SK-N-SH (cell line): ENCODE results near the gene TRAPPC2L. TPM values are rescaled to one million over a fixed set of nuclear protein-coding genes. Genes with fewer than 3 reads are reported as not detected.

Experiments
- CTCF ChIA-PET: fragments of 300-600, 350-600 bp; formaldehyde crosslinking; extraction: SDS; loops from one replicate; lab custom pipeline; 2021; lab: Yijun Ruan, JAX
- POLR2A ChIA-PET: fragments of 350-600 bp; sonication (Branson Sonifier 250); formaldehyde crosslinking; extraction: SDS; loops from one replicate; lab custom pipeline; 2020; ENCODE audit warnings: antibody characterized with exemption, inconsistent platforms; lab: Yijun Ruan, JAX
- DNase-seq: peaks from one replicate; pipeline ENCODE4 v3.0.0; 2012
- H2AFZ ChIP-seq: fragments of 200-600 bp; sonication (generic); 2 replicates; pipeline ENCODE4 v1.8.1; 2016; ENCODE audit warnings: antibody characterized with exemption, mild to moderate bottlenecking, low read depth
- H3F3A ChIP-seq: fragments of 200-600 bp; sonication (generic); replicated peaks from 2 replicates; pipeline ENCODE3; 2016; ENCODE audit warnings: antibody characterized with exemption, mild to moderate bottlenecking; ENCODE audit not compliant: insufficient read depth
- H3K27ac ChIP-seq, 2 experiments: fragments of 200-500 bp in 1 of 2; fragments of 200-600 bp in 1 of 2; sonication (Bioruptor generic) in 1 of 2; sonication (generic), shearing (Covaris generic) in 1 of 2; 2 replicates each; pipeline versions ENCODE4 v1.5.1 to v1.6.1; 2014 to 2016; ENCODE audit warnings: low read depth in 2 of 2, inconsistent platforms in 1 of 2, low read length in 1 of 2, mild to moderate bottlenecking in 1 of 2, mixed read lengths in 1 of 2
- H3K27me3 ChIP-seq: fragments of 200-600 bp; sonication (generic), shearing (Covaris generic); 2 replicates; pipeline ENCODE4 v1.6.1; 2016; ENCODE audit warnings: mixed run types; ENCODE audit not compliant: insufficient read depth
- H3K36me3 ChIP-seq, 2 experiments: fragments of 200-500 bp in 1 of 2; fragments of 200-600 bp in 1 of 2; sonication (Bioruptor generic) in 1 of 2; sonication (generic) in 1 of 2; replicated peaks in 1 of 2; 2 replicates each; pipeline versions ENCODE3 to v1.5.1; 2014 to 2016; ENCODE audit warnings: low read length in 1 of 2, mild to moderate bottlenecking in 1 of 2; ENCODE audit not compliant: insufficient read depth in 2 of 2, control insufficient read depth in 1 of 2
- H3K4me1 ChIP-seq, 2 experiments: fragments of 200-500 bp in 1 of 2; fragments of 200-600 bp in 1 of 2; sonication (Bioruptor generic) in 1 of 2; sonication (generic), shearing (Covaris generic) in 1 of 2; 2 replicates each; pipeline versions ENCODE4 v1.5.1 to v1.6.1; 2014 to 2016; ENCODE audit warnings: low read depth in 1 of 2, low read length in 1 of 2, mixed run types in 1 of 2; ENCODE audit not compliant: insufficient read depth in 2 of 2, control insufficient read depth in 1 of 2
- H3K4me2 ChIP-seq: fragments of 200-600 bp; sonication (generic), shearing (Covaris generic); 2 replicates; pipeline ENCODE4 v1.6.1; 2017; ENCODE audit warnings: mixed run types
- H3K4me3 ChIP-seq, 2 experiments: fragments of 200-500 bp in 1 of 2; fragments of 200-600 bp in 1 of 2; sonication (Bioruptor generic) in 1 of 2; sonication (generic), shearing (Covaris generic) in 1 of 2; 2 replicates each; pipeline versions ENCODE4 v1.5.1 to v1.8.1; 2014 to 2016; ENCODE audit warnings: low read depth in 2 of 2, inconsistent platforms in 1 of 2, low read length in 1 of 2, mild to moderate bottlenecking in 1 of 2, mixed read lengths in 1 of 2, moderate library complexity in 1 of 2
- H3K79me2 ChIP-seq: fragments of 200-600 bp; sonication (generic); 2 replicates; pipeline ENCODE4 v1.8.1; 2017; ENCODE audit warnings: mild to moderate bottlenecking; ENCODE audit not compliant: insufficient read depth
- H3K9ac ChIP-seq: fragments of 200-600 bp; sonication (generic); 2 replicates; pipeline ENCODE4 v1.6.1; 2017; ENCODE audit warnings: mixed run types
- H3K9me2 ChIP-seq: fragments of 200-600 bp; sonication (generic); 2 replicates; pipeline ENCODE4 v1.6.1; 2017; ENCODE audit warnings: mixed run types
- H3K9me3 ChIP-seq: fragments of 200-600 bp; sonication (generic); 2 replicates; pipeline ENCODE4 v1.6.1; 2017; ENCODE audit warnings: mixed run types, mild to moderate bottlenecking, moderate library complexity
- H4K20me1 ChIP-seq: fragments of 200-600 bp; sonication (generic); 2 replicates; pipeline ENCODE4 v1.6.1; 2017; ENCODE audit warnings: mild to moderate bottlenecking, mixed run types; ENCODE audit not compliant: insufficient read depth
- ELF1 ChIP-seq: IDR thresholded peaks from 2 replicates; pipeline ENCODE4 v1.4.0; 2012
- EZH2phosphoT487 ChIP-seq: fragments of 200-600 bp; sonication (generic); IDR thresholded peaks from 2 replicates; pipeline ENCODE4 v1.6.1; 2017; ENCODE audit warnings: low read depth, mixed run types, mild to moderate bottlenecking, antibody characterized with exemption, moderate library complexity, borderline replicate concordance
- FOSL2 ChIP-seq: IDR thresholded peaks from 2 replicates; pipeline ENCODE4 v1.4.0; 2012; ENCODE audit warnings: low read depth, mild to moderate bottlenecking, moderate library complexity, borderline replicate concordance
- FOXM1 ChIP-seq: IDR thresholded peaks from 2 replicates; pipeline ENCODE4 v1.4.0; 2012; ENCODE audit warnings: low read depth, mild to moderate bottlenecking
- GATA2 ChIP-seq: sonication (generic); formaldehyde crosslinking; IDR thresholded peaks from 2 replicates; pipeline ENCODE4 v1.5.0; 2020; ENCODE audit warnings: mild to moderate bottlenecking, missing genetic modification reagents
- JUND ChIP-seq: IDR thresholded peaks from 2 replicates; pipeline ENCODE4 v1.4.0; 2012
- MEF2A ChIP-seq: IDR thresholded peaks from 2 replicates; pipeline ENCODE4 v1.4.0; 2012; ENCODE audit warnings: low read depth, borderline replicate concordance
- NFIC ChIP-seq: IDR thresholded peaks from 2 replicates; pipeline ENCODE4 v1.4.0; 2012; ENCODE audit warnings: borderline replicate concordance
- NRF1 ChIP-seq: IDR thresholded peaks from 2 replicates; pipeline ENCODE4 v1.6.1; 2012; ENCODE audit warnings: low read depth, mild to moderate bottlenecking, low read length
- PBX3 ChIP-seq: IDR thresholded peaks from 2 replicates; pipeline ENCODE4; 2012
- POLR2AphosphoS5 ChIP-seq: IDR thresholded peaks from 2 replicates; pipeline ENCODE4 v1.6.1; 2012; ENCODE audit warnings: low read depth, low read length
- RCOR1 ChIP-seq: fragments of 150-350 bp; IDR thresholded peaks from 2 replicates; pipeline ENCODE4 v1.6.1; 2017; ENCODE audit warnings: antibody characterized with exemption, low read length
- RFX5 ChIP-seq: IDR thresholded peaks from 2 replicates; pipeline ENCODE4 v1.6.1; 2012; ENCODE audit warnings: mild to moderate bottlenecking, improper control_type of control experiment, low read length
- SMC3 ChIP-seq: IDR thresholded peaks from 2 replicates; pipeline ENCODE4 v1.6.1; 2012; ENCODE audit warnings: low read depth, low read length, improper control_type of control experiment
- TAF1 ChIP-seq: IDR thresholded peaks from 2 replicates; pipeline ENCODE4 v1.6.1; 2012; ENCODE audit warnings: low read depth, mild to moderate bottlenecking, low read length, moderate library complexity, borderline replicate concordance
- TEAD4 ChIP-seq: IDR thresholded peaks from 2 replicates; pipeline ENCODE4 v1.4.0; 2012; ENCODE audit warnings: mild to moderate bottlenecking, borderline replicate concordance; ENCODE audit not compliant: insufficient read depth
- WGBS: methylation state at CpG from one replicate; pipeline ENCODE4 v1.1.6; 2017; ENCODE audit warnings: low lambda C conversion rate; 5-methylcytosine and 5-hydroxymethylcytosine counted together
- polyA plus RNA-seq, 3 experiments: library from polyadenylated mRNA; depleted of rRNA; stranded (reverse); fragments of >200 nt; gene quantifications; 2 replicates each; pipeline ENCODE4 v1.2.3, GENCODE V29; 2012
- TF ChIP-seq, protein P1 (sequence below): IDR thresholded peaks from 2 replicates; pipeline ENCODE4 v1.4.0; 2012; ENCODE audit warnings: low read depth, borderline replicate concordance

TRAPPC2L gene
- polyA plus RNA-seq, 1 of the 3 experiments (the other 2 are of a cell fraction) = 73.9 TPM

- H3K36me3 ChIP-seq = no peaks in the 10 kb centered on the region
- no peak overlapping the region for H2AFZ ChIP-seq
- ChIA-PET CTCF (interaction anchor here (1.2 kb wide), 1 partner anchor 10 kb away, joined by 3 read pairs; no protein-coding TSS in a partner anchor), POLR2A (no interaction called here)
- peaks cover 31% of the 10 kb centered on the region for H3K27me3 ChIP-seq
- no peak for DNase-seq
- H3K79me2 ChIP-seq = no peaks in the 10 kb centered on the region
- no peaks in the 10 kb centered on the region for H3F3A ChIP-seq
- H4K20me1 ChIP-seq = no peaks in the 10 kb centered on the region
- no peak overlapping the region for H3K27ac ChIP-seq
- H3K4me2 ChIP-seq = no peak overlapping the region
- no peaks in the 10 kb centered on the region for H3K9me2 ChIP-seq
- 57% methylated on average over 7 of the region's 14 CpGs for WGBS
- H3K9ac ChIP-seq = no peak overlapping the region
- no peak overlapping the region for H3K4me3 ChIP-seq
- H3K9me3 ChIP-seq = no peaks in the 10 kb centered on the region
- TF ChIP-seq NRF1 = no peak
- no peak for TF ChIP-seq FOSL2
- no peak for TF ChIP-seq NFIC
- TF ChIP-seq GATA2 (CRISPR knock-in tag) = no peak
- no peak for TF ChIP-seq POLR2AphosphoS5
- TF ChIP-seq ELF1 = no peak
- no peak for TF ChIP-seq FOXM1
- TF ChIP-seq RCOR1 = no peak
- TF ChIP-seq PBX3 = no peak
- no peak for TF ChIP-seq JUND
- TF ChIP-seq TEAD4 = no peak
- TF ChIP-seq MEF2A = no peak
- no peak for TF ChIP-seq RFX5
- no peak for TF ChIP-seq TAF1
- TF ChIP-seq EZH2phosphoT487 = no peak
- TF ChIP-seq, protein P1, sequence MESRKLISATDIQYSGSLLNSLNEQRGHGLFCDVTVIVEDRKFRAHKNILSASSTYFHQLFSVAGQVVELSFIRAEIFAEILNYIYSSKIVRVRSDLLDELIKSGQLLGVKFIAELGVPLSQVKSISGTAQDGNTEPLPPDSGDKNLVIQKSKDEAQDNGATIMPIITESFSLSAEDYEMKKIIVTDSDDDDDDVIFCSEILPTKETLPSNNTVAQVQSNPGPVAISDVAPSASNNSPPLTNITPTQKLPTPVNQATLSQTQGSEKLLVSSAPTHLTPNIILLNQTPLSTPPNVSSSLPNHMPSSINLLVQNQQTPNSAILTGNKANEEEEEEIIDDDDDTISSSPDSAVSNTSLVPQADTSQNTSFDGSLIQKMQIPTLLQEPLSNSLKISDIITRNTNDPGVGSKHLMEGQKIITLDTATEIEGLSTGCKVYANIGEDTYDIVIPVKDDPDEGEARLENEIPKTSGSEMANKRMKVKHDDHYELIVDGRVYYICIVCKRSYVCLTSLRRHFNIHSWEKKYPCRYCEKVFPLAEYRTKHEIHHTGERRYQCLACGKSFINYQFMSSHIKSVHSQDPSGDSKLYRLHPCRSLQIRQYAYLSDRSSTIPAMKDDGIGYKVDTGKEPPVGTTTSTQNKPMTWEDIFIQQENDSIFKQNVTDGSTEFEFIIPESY = no peak
- TF ChIP-seq SMC3 = no peak
- H3K4me1 ChIP-seq = no peaks in the 10 kb centered on the region; a peak in 1 of 4 replicates
These were observed 31.1 kb downstream of the TRAPPC2L start for GRCh38 chr16:88888057-88888456.
